HEK293 (cell line): ENCODE data around the gene BTBD17.

ENCODE experiments used
- CTCF ChIA-PET: fragments of 350-600 bp; formaldehyde crosslinking; extraction: SDS; loops from one replicate; lab custom pipeline; 2021; ENCODE audit warnings: antibody characterized with exemption; lab: Yijun Ruan, JAX
- POLR2A ChIA-PET: fragments of 300-600 bp; formaldehyde crosslinking; extraction: SDS; loops from one replicate; lab custom pipeline; 2020; ENCODE audit warnings: antibody characterized with exemption, inconsistent platforms; lab: Yijun Ruan, JAX
- H3K27ac ChIP-seq: fragments of 200-500 bp; sonication (Bioruptor generic); 2 replicates; pipeline ENCODE4 v1.5.1; 2014; ENCODE audit warnings: low read depth, low read length, control low read depth, inconsistent platforms; ENCODE audit errors: extremely low read depth
- H3K36me3 ChIP-seq, 2 experiments: fragments of 200-500 bp in 1 of 2; sonication (Bioruptor generic) in 1 of 2; 1 replicate in 1 of 2; 2 replicates in 1 of 2; pipeline ENCODE4 v1.5.1; 2014 to 2017; ENCODE audit warnings: inconsistent platforms in 2 of 2, low read length in 2 of 2; ENCODE audit not compliant: control insufficient read depth in 2 of 2, insufficient read depth in 1 of 2
- H3K4me1 ChIP-seq: fragments of 200-500 bp; sonication (Bioruptor generic); 2 replicates; pipeline ENCODE4 v1.5.1; 2014; ENCODE audit warnings: mild to moderate bottlenecking, low read length, inconsistent platforms; ENCODE audit not compliant: control insufficient read depth, insufficient read depth
- H3K4me3 ChIP-seq: 2 replicates; pipeline ENCODE4 v1.5.1; 2011; ENCODE audit warnings: low read depth, mild to moderate bottlenecking, control low read depth, low read length, moderate library complexity
- H3K9me3 ChIP-seq: fragments of 200-500 bp; sonication (Bioruptor generic); 2 replicates; pipeline ENCODE4 v1.5.1; 2014; ENCODE audit warnings: low read depth, low read length, inconsistent platforms; ENCODE audit not compliant: control insufficient read depth, insufficient read depth
- BCL11B ChIP-seq: fragments of 450-650 bp; formaldehyde crosslinking; IDR thresholded peaks from 2 replicates; pipeline ENCODE4 v1.5.1; 2016; ENCODE audit warnings: low read depth, missing biosample characterization, missing genetic modification characterization
- OSR2 ChIP-seq: fragments of 450-650 bp; formaldehyde crosslinking; IDR thresholded peaks from 2 replicates; pipeline ENCODE4 v1.5.1; 2016; ENCODE audit warnings: missing biosample characterization, missing genetic modification characterization
- SCRT1 ChIP-seq: fragments of 450-650 bp; formaldehyde crosslinking; IDR thresholded peaks from 2 replicates; pipeline ENCODE4 v1.5.1; 2016; ENCODE audit warnings: missing biosample characterization, missing genetic modification characterization, borderline replicate concordance
- SETDB1 ChIP-seq: IDR thresholded peaks from one replicate; pipeline ENCODE4 v1.6.1; 2017; ENCODE audit warnings: mild to moderate bottlenecking, low read length, moderate library complexity, mixed read lengths; ENCODE audit not compliant: insufficient read length
- WT1 ChIP-seq: fragments of 450-650 bp; formaldehyde crosslinking; IDR thresholded peaks from 2 replicates; pipeline ENCODE4 v1.5.1; 2016; ENCODE audit warnings: missing biosample characterization, missing genetic modification characterization
- ZBTB11 ChIP-seq: fragments of 450-650 bp; formaldehyde crosslinking; conservative IDR thresholded peaks from 2 replicates; pipeline ENCODE4 v1.5.1; 2016; ENCODE audit warnings: low read depth, missing biosample characterization, missing genetic modification characterization
- ZBTB21 ChIP-seq: fragments of 450-650 bp; formaldehyde crosslinking; IDR thresholded peaks from 2 replicates; pipeline ENCODE4 v1.5.1; 2017; ENCODE audit warnings: missing biosample characterization, missing genetic modification characterization
- ZNF18 ChIP-seq: fragments of 450-650 bp; formaldehyde crosslinking; IDR thresholded peaks from 2 replicates; pipeline ENCODE4 v1.5.1; 2016; ENCODE audit warnings: missing biosample characterization, missing genetic modification characterization
- ZNF274 ChIP-seq, 2 experiments: fragments of 200-500 bp in 1 of 2; fragments of 450-650 bp in 1 of 2; sonication (Bioruptor generic) in 1 of 2; formaldehyde crosslinking in 1 of 2; IDR thresholded peaks; 2 replicates each; pipeline versions ENCODE4 v1.5.1 to v1.6.1; 2014 to 2016; ENCODE audit warnings: borderline replicate concordance in 1 of 2, inconsistent platforms in 1 of 2, low read length in 1 of 2, missing biosample characterization in 1 of 2, missing genetic modification characterization in 1 of 2
- ZNF362 ChIP-seq: fragments of 450-650 bp; formaldehyde crosslinking; IDR thresholded peaks from 2 replicates; pipeline ENCODE4 v1.5.1; 2016; ENCODE audit warnings: missing biosample characterization, missing genetic modification characterization
- ZNF404 ChIP-seq: fragments of 450-650 bp; formaldehyde crosslinking; IDR thresholded peaks from 2 replicates; pipeline ENCODE4 v1.5.1; 2017; ENCODE audit warnings: missing biosample characterization, missing genetic modification characterization
- ZNF518A ChIP-seq: fragments of 450-650 bp; formaldehyde crosslinking; conservative IDR thresholded peaks from 2 replicates; pipeline ENCODE4 v1.5.1; 2016; ENCODE audit warnings: low read depth, missing biosample characterization, missing genetic modification characterization
- ZNF843 ChIP-seq: fragments of 450-650 bp; formaldehyde crosslinking; IDR thresholded peaks from 2 replicates; pipeline ENCODE4 v1.5.1; 2016; ENCODE audit warnings: missing biosample characterization, missing genetic modification characterization

Gene BTBD17

GRCh38 chr17:74350486-74350885, 11.2 kb downstream of the BTBD17 start:
- POLR2A ChIA-PET: interaction anchor here (0.6 kb wide), 1 partner anchor 28 kb away, joined by 3 read pairs; no protein-coding TSS in a partner anchor
- no peaks in the 10 kb centered on the region for H3K4me1 ChIP-seq

More at GRCh38 chr17:74350486-74350885, 11.2 kb downstream of the BTBD17 start:
- no peaks in the 10 kb centered on the region for H3K9me3 ChIP-seq
- no peaks in the 10 kb centered on the region for H3K36me3 ChIP-seq
- CTCF ChIA-PET: interaction anchor here (0.5 to 3.6 kb wide), 7 partner anchors 12 to 147 kb away, joined by 3 to 31 read pairs (median 4); partner anchors contain the start of genes BTBD17 and GPR142
- no peak overlapping the region for H3K27ac ChIP-seq
- no peak overlapping the region for H3K4me3 ChIP-seq
- TF ChIP-seq ZNF843 (tag by site-specific recombination) (no peak), ZNF362 (tag by site-specific recombination) (no peak), BCL11B (tag by site-specific recombination) (no peak), ZNF274 (IDR thresholded peaks at IDR 0.05; ENCODE audit: low read length) (no peak), ZNF274 (tag by site-specific recombination; IDR thresholded peaks at IDR 0.05; ENCODE audit: borderline replicate concordance) (no peak), ZNF18 (tag by site-specific recombination) (no peak), SETDB1 (no peak), SCRT1 (no peak), ZBTB21 (tag by site-specific recombination) (no peak), ZNF404 (tag by site-specific recombination) (no peak), ZBTB11 (no peak), ZNF518A (tag by site-specific recombination) (no peak), WT1 (no peak), OSR2 (tag by site-specific recombination) (no peak)
